NCI-H146 treated with DMSO at 0.1 percent for 48 hours (cell line): Measurements from ENCODE around the gene DOK7.
"Not testable (repeated sequence)": the region's sequence is repeated elsewhere in the genome, so short reads cannot be mapped to it uniquely, and the experiment has no call there.

ENCODE experiments used
- DNase-seq: peaks from one replicate; lab custom pipeline; 2025; ENCODE audit not compliant: unreplicated experiment; lab: John Stamatoyannopoulos, UW

DOK7 gene

DNA sequence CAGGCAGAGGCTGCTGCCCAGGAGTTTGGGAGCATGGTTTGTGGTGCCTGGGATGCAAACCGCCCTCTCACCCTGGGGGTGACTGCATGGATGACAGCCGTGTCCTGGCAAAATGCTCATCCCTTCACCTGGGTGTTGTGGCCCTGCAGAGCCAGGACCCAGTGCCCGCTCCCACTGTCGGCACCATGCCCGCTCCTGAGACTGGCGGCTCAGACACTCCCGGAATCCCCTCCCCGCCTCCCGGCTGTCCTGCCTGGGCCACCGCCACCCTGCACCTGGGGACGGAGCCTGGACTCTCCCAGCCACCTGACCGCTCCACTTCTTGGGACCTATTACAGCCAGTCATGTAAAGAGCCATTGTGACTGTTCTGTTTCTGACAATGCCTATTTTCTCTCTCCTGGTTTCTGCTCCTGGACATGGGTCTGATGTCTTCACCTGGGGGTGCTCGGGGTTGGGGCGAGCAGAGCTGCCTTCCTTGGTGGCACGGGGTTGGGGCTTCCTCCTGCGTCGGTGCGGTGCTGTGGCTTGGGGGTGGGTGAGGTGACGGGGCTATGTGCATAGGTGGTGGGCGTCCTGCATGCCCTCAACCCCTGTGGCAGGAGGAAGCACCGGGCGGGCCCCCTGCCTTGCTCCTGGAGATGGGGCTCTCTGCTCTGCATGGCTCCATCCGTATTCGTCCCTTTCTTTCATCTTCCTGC is 38.2 kb downstream of the DOK7 start:
- DNase-seq, result no peak

DNA sequence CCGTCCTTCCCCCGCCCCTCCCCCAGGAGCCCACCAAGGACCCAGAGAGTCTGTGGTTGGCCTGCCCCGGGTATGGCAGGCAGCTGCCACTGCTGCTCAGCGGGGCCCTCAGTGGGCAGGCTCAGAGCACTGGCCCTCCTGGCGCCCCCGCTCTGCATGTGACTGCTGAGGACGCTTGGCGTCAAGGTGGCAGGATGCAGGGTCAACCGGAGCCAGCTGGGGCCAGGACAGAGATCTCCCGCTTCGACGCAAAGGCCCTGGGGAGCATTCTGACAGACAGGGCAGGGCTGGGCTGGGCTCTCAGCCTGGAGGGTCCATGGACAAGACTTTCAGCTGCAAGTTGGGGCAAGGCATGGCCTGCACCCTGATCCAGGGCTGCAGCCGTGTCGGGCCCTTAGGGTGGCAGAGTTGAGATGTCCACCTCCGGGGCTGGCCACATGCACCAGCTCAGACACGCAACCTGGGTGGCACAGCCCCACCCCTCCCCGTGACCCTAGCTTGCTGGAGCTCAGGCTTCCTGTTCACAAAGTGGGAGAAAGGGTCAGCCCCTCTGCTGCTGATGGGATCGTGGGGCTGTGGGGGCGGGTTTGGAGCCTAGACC is 38.8 kb downstream of the DOK7 start:
- DNase-seq, result no peak

DNA sequence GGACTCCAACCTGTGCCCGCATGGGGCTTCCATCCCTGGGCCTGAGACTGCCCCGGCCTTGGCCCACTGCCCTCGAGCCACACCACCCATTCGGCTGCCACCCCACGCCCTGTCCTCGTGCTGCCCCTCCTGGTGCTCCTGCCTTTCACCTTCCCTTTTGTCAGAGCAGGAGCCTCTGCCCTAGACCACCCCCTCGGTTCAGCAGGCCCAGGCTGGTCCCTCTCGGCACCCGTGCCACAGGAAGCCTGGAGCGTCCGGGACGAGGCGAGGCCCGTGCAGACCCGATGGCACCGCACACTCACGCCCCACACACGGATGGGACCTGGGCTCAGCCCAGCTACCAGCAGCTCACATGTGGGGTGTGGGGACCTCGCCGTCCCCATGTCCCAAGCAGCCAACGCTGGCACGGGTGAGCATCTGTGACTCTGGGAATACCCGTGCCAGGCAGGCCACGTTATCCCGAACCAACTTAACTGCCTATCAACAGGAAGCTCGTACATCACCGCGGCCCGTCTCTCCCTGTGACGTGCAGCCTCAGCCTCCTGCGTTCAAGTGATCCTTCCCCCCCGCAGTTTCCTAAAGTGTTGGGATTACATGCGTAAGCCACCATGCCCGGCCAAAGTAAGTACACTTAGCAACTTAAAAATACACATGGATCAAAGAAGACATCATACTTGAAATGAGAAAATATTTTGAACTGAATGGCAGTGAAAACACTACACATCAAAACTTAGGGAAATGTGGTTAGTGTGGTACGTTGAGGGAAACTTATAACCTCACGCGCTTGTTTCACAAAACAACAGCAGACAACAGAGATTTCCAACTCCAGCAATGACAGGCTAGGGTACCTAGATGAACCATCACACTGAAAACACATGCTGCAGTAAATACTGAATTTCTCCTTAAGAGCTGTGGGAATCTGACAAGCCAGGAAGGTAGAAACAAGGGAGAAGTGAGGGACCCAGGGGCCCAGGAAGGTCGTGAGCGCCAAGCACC is 40.1 kb downstream of the DOK7 start:
- DNase-seq, result no peak

DNA sequence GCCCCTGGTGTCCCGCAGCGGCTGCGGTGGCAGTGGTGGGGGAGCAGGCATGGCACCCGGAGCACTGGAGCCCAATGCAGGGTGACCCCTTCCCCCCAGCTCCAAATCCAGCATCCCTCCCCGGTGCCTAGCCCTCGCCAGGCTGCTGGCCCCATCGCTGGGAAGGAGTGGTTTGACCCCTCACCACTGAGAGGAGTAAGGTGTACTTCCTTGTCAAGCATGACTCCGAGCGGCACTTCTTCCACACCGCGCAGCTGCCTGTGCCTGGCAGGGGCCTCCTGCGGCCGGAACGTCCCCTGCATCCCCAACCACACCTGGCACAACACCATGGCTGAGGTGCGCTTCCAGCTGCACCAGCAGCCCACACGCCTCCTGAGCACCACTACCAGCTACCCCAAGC is 42.1 kb downstream of the DOK7 start:
- DNase-seq, result no peak

DNA sequence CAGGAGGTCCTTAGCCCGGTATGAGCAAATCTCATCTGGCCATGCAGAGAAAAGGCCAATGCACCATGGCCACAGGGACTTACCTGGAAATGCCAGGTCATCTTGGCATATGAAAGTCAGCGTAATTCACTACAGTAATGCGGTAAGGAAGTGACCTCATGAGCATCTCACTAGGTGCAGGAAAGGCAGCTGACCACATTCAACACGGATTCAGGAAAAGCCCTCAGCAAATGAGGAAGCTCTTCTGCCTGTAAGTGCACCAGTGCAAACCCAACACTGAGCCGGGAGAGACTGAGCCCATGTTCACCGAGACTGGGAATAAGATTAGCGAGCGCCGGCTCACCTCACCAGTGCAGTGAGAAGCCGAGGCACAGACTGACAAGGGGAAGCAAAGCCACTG is 45.4 kb downstream of the DOK7 start:
- no peak for DNase-seq

DNA sequence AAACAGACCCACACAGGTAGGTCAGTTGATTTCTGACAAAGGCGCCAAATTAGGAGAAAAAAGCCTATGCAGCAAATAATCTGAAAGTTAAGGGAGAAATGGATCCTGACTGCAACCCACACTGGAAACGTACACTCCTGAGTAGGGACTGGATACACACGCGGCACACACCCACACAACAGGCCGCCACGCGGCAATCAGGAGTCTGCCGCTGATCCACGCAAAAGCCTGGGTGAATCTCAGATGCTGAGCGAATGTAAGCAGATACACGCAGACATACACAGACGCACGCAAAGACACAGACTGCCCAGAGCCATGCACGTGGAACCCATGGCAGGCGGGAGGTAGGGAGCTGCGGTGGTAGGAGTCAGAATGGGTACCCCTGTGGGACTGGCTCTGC is 47.4 kb downstream of the DOK7 start:
- DNase-seq, result no peak

DNA sequence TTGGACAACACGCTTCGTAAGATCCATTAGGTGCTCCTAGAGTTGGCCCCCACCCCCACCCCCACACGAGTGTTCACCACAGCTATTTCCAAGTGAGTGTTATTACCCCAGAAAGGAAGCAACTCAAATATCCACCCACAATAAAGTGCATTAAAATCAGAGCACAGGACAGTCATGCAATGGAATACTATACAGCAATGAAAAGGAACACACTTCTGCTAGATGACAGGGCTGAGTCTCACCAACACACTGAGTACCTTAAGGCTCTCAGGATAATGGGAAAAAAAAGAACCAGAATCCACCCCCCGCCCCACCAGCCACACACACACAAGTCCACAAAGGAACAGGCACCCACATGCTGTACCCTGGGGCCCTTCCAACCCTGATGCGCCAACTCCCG is 48.1 kb downstream of the DOK7 start:
- DNase-seq, result no peak

DNA sequence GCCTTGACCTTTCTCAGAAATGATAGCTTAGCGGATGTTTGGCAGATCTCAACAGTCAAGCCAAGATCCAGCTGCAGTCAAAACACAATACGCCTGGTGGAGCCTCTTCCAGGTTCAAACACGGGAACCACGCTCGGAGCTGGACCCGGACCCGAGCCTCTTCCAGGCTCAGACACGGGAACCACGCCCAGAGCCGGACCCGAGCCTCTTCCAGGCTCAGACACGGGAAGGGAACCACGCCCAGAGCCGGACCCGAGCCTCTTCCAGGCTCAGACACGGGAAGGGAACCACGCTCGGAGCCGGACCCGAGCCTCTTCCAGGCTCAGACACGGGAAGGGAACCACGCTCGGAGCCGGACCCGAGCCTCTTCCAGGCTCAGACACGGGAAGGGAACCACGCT is 48.5 kb downstream of the DOK7 start:
- not testable (repeated sequence) for DNase-seq

DNA sequence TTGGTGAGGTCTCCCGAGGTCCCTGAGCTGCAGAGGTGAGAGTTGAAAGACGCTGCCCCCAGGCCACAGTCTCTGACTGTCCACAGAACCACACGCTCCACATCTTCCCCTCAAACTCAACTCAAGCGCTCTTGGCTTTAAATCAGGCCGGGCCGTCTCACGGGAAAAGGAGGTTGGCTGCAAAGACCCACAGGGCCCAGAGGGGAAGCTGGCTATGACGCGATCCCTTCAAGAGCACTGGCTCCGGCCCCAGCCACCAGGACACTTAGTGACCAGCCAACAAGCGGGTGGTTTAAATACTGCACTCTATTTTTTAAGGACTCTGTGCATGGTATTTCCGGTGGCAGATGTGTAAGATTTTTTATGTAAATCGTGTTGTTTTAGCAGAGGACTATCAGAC is 49.2 kb downstream of the DOK7 start:
- DNase-seq, result no peak

DNA sequence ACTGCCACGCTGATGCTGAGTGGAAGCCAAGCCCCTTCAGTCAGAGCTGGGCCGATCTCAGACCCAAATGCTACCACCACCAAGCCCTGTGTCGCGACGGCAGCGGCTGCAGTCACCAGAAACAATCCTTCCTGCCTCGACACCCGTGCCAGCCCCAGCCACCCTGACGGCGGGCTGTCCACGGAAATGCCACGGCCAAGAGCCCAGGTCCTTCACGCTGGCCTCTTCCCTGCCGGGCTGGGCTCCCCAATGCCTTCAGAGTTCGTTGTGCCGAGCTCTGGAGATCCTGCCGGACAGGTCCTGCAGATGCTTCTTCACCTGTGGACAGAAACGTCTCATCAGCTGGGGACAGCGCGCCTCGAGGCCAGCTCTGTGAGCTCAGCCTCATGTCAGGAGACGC is 49.6 kb downstream of the DOK7 start:
- no peak for DNase-seq

DNA sequence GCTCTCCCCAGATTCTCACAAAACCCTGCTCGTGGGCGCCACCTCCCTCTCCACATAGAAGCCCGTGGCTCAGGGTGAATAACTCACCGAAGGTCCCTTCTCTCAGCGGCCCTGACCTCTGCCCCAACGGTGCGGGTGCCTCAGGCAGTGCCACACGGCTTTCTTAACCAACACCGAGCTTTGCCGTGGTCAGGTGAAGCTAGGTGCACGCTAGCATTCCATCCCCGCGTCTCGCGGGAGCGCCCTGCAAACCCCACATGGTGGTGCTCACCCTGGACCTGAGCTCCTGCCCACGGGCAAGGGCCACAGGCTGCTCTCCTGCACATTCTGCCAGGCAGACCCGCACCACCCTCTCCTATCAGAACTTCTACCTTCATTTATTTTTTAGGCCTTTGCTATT is 50.7 kb downstream of the DOK7 start:
- DNase-seq, result no peak

DNA sequence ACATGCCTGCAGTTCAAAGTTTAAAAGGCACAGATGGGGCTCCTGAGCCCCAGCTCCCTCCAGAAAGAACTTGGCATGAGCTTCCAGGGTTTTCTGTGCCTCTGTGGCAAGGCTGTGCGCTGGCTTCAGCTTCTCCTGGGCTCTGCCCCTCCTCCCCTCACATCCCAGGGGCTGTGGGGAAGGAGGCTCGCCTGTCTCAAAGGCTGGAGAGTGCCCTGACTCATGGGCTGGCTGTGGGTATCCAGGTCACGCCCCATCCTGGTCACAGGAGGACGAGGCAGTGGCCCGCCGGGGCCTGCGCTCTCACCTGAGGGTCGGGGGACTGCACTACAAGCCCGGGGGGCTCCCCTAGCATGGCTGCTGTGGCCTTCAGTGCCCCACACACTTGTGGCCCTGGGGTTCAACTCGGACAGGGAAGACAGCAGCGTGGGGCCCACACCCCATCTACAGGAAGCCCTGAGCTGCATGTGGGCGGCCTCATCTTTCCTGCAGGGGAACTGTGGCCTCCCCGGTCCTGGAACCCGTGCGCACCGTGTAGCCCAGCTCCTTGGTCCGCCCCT is 51.2 kb downstream of the DOK7 start:
- DNase-seq, result no peak

DNA sequence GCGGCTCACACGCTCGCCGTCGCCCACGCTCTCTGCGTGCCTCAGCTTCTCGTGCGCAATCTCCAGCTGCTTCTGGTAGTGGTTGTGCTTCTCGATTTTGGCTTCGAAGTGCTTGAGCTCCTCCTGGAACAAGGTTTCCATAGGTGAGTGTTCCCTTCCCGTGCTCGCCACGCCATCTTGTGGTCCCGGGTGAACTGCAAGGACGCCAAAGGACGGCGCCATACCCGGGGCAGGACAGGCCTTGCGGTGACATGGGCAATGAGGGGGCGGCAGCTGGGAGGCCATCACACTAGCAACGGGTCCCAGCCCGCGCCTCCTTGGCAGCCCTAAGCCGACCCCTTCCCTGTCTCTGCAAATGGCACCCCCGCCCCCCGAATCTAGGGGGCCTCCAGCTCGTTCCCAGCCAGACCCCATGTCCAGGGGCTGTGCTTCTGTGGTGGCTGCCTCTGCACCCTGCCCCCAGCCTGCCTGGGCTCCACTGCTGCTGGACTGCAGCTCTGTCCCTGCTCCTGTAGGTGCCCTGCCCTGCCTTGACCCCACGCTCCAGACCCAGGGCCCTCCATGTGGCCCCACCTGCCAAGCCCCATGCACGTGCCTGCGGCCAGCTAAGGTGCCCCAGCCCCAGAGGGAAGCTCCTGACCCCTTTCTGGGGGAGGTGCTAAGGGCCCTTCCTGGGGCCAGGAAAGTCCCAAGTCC is 51.8 kb downstream of the DOK7 start:
- no peak for DNase-seq

DNA sequence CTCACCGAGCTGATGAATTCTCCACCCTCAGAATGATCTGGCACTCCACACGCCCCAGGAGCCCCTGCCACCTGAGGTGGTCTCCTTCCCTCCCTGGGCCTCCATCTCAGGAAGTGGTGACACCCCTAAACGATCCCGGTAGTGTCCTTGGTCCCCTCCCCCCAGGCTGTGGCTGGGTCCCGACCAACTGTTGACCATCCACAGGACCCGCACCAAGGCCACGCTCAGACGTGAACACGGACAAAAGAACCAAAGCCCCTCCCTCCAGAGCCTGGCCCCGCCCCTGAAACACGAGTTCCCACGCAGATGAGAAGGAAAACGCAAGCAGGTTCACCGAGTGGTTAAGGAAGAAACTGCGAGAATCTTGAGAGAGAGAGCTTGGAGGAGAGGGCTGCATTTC is 52.5 kb downstream of the DOK7 start:
- no peak for DNase-seq

DNA sequence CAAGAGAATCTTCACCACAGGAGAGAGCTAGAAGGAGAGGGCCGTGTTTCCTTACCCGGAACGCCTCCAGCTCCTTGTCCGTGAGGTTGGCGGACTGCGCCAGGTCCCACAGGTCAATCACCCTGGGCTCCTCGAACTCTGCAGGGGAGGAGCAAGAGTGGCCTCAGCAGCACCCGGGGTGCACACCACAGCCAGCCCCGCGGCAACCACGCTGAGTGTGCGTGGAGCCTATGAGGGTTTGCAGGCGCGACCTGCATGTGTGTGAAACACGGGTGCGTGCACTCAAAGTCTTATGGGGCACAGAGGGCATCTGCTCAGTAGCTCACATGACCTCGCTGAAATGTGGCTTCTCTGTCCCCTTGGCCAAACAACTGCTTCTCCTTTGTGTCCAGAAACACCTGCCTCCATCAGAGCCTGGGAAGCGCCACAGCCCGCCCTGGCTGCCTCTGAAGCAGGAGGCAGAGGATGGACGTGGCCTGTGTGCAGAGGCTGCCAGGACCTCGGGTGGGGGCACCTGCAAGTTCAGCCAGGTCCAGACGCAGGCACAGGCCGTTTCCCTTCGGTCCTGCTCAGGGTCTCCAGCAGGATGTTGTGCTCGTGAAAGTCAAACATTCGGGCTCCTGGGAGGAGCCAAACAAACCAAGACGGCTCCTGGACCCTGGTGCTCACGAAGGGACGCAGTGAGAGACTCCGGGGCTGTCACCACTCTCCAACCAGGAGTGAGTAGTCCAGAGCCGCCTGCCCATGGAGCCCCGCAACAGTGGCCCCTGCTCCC is 53.1 kb downstream of the DOK7 start:
- DNase-seq, result no peak

DNA sequence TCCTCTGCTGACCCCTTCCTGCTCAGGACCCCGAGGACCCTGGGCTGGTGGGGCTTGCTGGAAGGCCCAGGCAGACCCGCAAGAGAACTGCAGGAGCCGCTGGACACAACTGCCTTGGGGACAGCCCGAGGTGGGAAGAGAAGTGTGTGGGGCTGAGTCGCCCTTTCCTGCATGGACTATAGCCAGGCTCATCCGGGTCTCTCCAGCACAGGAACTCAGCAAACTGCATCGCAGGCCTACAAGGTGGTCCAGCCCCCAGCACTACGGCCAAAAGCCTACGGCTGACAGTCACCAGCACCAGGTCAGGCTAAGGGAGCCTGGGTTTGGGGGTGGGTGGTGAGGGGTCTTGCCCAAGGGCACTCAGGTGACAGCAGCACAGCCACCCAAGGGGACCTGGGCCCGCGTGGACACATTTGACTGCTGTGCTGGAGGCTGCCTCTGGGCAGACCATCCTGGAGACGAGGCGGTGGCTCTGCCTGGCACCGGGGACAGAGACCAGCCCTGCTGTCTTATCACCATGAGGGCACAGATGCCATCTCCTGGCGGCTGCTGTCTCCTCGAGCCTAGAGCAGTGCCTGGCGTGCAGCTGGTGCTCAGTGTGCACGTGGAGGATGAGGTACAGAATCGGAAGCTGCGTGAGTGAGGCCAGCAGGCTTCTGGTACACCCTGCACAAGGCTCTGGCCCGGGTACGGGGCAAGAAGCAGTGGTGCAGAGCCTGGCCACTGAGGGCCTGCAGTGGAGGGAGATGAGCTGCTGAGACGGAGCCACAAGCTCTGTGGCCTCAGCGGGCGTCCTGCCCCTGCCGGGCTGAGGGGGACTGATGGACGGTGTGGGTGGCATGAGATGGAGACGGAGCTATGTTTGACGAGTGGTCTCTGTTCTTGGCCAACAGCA is 54.0 kb downstream of the DOK7 start:
- no peak for DNase-seq

DNA sequence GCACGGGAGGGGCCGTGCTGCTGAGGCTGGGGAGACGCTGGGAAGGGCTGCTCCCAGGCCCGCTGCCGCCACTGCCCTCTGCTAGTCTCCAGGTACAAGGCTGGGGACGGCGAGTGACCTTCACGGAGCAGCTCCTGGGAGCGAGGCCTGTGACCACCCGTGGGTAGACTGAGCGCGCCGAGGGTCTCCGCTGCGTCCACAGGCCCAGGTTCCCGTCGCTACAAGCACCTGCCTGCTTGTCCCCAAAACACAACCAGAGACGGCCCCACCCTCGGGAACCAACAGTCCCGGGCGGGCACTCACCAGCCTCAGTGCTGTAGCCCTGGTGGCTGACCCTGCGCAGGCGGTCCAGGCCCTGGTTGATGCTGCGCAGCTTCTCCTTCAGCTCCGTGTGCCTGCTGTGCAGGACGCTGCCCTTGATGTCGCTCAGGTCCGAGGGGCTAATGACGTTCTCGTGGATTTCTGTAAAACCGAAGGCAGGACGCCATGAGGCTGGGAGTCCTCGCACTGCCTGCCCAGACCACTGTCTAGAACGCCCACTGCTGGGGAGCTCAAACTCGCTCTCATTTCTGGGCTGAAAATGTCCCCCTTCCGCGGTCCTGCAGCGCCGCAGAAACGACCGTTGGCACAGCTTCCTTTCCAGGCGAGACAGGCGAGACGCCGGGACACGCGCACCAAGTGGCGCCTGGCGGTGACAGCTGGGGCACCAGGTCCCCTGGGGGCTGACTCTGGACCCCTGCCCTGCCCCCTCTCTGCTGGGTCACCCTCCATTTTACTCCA is 54.8 kb downstream of the DOK7 start:
- DNase-seq, result no peak

DNA sequence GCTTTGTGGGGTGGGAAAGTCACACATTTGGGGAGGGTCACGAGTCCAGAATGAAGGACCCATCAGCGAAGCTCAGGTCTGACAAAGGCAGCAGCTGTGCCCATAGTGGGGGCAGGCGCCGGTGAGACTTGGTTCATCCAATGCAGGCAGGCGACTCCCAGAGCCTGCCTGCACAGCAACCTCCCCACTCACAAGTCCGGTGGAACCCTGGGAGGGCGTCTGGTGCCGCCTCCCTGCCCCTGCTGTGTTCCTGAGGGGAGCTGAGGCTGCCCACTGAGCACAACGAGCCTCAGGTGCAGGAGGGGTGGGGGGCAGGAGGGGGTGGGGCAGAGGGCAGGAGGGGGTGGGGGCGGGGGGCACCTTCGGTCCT is 55.4 kb downstream of the DOK7 start:
- no peak for DNase-seq

DNA sequence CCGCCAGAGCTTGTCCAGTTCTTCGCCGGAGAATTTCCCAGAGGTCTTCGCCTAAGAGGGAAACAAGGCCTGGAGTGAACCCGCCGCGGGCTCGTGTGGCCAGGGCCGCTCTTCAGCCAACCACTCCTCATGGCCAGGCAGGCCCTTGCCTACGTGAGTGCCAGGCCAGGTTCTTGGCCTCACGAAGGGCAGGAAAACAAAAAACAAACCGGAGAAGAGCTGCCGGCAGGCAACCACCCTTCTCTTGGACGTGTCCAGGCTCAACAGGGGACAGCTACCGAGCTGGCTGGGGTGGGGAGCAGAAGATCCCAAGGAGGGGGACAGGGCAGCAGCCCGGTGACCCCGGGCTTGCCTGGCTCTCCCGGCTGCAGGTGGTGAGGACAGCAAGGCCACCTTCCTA is 55.8 kb downstream of the DOK7 start:
- no peak for DNase-seq
